Left lung (tissue), 10 donors: ENCODE results near the gene SLC19A1. TPM values are rescaled to one million over a fixed set of nuclear protein-coding genes. Genes with fewer than 3 reads are reported as not detected.

Source experiments
- ATAC-seq: fragments of 200-7000 bp; cut with Tn5 transposase; one replicate; pipeline ENCODE4 v1.9.1; 2020; ENCODE audit warnings: moderate library complexity
- DNase-seq, 4 donors: peaks; one replicate each; pipeline ENCODE4 v3.0.0-alpha.2; 2013 to 2020
- H3K27ac ChIP-seq, 2 donors: fragments of 200-600 bp; sonication (generic) in 1 of 2; one replicate each; pipeline versions ENCODE4 v1.5.0 to v1.8.0; 2020 to 2021
- H3K27me3 ChIP-seq, 2 donors: fragments of 200-600 bp; sonication (generic) in 1 of 2; one replicate each; pipeline versions ENCODE4 v1.5.0 to v1.8.0; 2020 to 2021
- H3K36me3 ChIP-seq, 2 donors: fragments of 200-600 bp; sonication (generic) in 1 of 2; one replicate each; pipeline versions ENCODE4 v1.5.0 to v1.8.0; 2020 to 2021
- H3K4me1 ChIP-seq, 2 donors: fragments of 200-600 bp; one replicate each; pipeline ENCODE4 v1.8.0; 2021
- H3K4me3 ChIP-seq, 2 donors: fragments of 200-600 bp; sonication (generic) in 1 of 2; one replicate each; pipeline versions ENCODE4 v1.5.0 to v1.8.0; 2020 to 2021; ENCODE audit warnings: mild to moderate bottlenecking in 1 of 2
- H3K9me3 ChIP-seq, 2 donors: fragments of 200-600 bp; sonication (generic) in 1 of 2; one replicate each; pipeline versions ENCODE4 v1.5.0 to v1.8.0; 2020 to 2021
- intact Hi-C, 2 donors: fragments of 100-400 bp; cut with DNase I; formaldehyde crosslinking; loops; one replicate each; pipeline versions ENCODE4 v1.11.2 to v1.14.2; 2022
- polyA plus RNA-seq, 6 donors: library from polyadenylated mRNA; unstranded; fragments of 120-200 nt; gene quantifications; one replicate each; pipeline ENCODE4 v1.2.1, GENCODE V29; 2013; ENCODE audit not compliant: insufficient read length in 6 of 6
- total RNA-seq, 2 donors: library from RNA; stranded (reverse); fragmentation: NEBNext Ultra II Directional; extraction: Animal tissue kit (Norgen Biotek cat#: 25700); gene quantifications; one replicate each; pipeline ENCODE4 v1.2.1, GENCODE V29; 2021
- TF ChIP-seq, protein P1 (sequence below), 2 donors: fragments of 200-600 bp; sonication (generic) in 1 of 2; IDR thresholded peaks; one replicate each; pipeline versions ENCODE4 v1.5.0 to v1.8.0; 2021; ENCODE audit warnings: antibody characterized with exemption in 2 of 2
- donor health status: DM: no; HTN: yes; CAD: no.
- donor health status: DM: no; HTN: no; CAD: no.

SLC19A1 gene
- total and polyA plus RNA-seq, 8 donors: 22.4 to 50.4 (median 27.2) TPM

DNA sequence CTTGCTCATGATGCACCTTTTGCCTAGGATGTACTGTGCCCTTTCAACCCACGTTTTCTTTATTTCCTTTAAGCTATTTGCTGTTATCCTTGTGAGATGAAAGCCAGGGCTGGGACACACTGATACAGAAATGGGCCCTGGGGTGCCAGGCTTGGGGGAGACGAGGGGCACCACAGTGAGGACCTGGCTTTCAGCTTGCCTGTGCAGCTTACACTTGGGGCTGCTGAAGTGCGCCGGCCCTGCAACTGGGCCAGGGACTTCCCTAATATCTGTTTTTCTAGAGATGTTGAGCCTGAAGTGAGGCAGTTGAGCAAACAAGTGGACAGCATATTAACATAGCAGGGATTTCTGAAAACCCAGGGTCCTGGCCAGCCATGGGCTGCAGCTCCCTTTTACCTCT lies 42.5 kb upstream of the SLC19A1 start:
- Histone ChIP-seq H3K9me3 (peaks cover 0 to 37% of the 10 kb centered on the region in 2 donors), H3K27ac (no peak overlapping the region), H3K27me3 (peaks cover 0 to 42% of the 10 kb centered on the region in 2 donors), H3K4me3 (no peak overlapping the region), H3K36me3 (no peaks in the 10 kb centered on the region), H3K4me1 (peaks cover 0 to 2% of the 10 kb centered on the region in 2 donors)
- intact Hi-C loops: no loop called here
- DNase-seq (peak in 1 of 4 donors; percentile 30), ATAC-seq (peak; percentile 75)
- TF ChIP-seq, protein P1, sequence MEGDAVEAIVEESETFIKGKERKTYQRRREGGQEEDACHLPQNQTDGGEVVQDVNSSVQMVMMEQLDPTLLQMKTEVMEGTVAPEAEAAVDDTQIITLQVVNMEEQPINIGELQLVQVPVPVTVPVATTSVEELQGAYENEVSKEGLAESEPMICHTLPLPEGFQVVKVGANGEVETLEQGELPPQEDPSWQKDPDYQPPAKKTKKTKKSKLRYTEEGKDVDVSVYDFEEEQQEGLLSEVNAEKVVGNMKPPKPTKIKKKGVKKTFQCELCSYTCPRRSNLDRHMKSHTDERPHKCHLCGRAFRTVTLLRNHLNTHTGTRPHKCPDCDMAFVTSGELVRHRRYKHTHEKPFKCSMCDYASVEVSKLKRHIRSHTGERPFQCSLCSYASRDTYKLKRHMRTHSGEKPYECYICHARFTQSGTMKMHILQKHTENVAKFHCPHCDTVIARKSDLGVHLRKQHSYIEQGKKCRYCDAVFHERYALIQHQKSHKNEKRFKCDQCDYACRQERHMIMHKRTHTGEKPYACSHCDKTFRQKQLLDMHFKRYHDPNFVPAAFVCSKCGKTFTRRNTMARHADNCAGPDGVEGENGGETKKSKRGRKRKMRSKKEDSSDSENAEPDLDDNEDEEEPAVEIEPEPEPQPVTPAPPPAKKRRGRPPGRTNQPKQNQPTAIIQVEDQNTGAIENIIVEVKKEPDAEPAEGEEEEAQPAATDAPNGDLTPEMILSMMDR (IDR thresholded peaks at IDR 0.05): no peak

DNA sequence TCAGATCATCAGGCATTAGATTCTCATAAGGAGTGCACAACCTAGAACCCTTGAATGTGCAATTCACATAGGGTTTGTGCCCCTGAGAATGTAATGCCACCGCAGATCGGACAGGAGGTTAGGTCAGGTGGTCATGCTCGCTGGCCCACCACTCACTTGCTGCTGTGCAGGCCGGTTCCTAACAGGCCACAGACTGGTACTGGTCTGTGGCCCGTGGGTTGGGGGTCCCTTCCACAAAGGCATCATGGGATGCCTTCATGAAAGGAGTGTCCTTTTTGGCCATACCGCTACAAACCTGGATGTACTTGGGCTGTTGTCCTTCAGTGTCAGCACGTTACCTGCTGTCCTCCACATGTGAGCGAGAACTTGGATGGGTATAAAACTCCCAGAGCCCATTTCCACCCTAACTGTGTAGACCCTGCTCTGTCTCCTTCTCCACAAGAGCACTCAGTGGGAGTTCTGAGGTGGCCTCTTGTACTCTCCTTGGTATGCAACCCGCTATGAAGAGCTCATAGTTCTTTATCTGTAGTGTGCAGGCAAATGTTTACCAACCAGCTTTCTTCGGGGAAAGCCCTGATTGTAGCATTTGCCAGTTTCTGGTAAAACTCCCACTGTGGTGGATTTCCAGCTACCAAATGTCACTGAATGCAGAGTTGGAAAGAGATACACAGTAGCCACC lies 41.7 kb upstream of the SLC19A1 start:
- peaks cover 0 to 37% of the 10 kb centered on the region in 2 donors for H3K9me3 ChIP-seq
- H3K27me3 ChIP-seq: peaks cover 0 to 37% of the 10 kb centered on the region in 2 donors
- intact Hi-C loops: no loop called here
- TF ChIP-seq, protein P1 (IDR thresholded peaks at IDR 0.05): no peak
- DNase-seq (peak in 1 of 4 donors; percentile 23), ATAC-seq (peak; percentile 83)
- H3K4me1 ChIP-seq: no peaks in the 10 kb centered on the region
- H3K36me3 ChIP-seq: no peaks in the 10 kb centered on the region
- H3K4me3 ChIP-seq: no peak overlapping the region
- H3K27ac ChIP-seq: no peak overlapping the region

DNA sequence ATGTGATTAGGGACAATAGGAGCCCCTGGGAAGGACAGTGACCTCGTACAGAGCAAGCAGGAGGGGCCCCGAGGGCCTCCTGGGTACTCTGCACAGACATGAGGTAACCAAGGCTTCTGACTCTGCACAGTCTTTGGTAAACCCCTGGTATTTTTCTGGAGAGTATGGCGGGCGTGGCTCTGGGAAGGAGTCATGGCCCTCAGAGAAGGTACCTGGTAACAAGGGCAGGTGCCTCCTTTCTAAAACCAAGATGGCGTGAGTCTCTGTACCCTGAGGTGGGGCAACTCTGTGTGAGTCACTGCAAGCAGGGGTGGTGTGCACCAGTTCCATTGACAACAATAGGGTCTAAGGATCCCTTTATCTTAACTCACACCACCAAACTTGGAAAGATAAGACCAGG lies 39.9 kb upstream of the SLC19A1 start:
- TF ChIP-seq, protein P1 (IDR thresholded peaks at IDR 0.05): no peak
- no peaks in the 10 kb centered on the region for H3K4me1 ChIP-seq
- peaks cover 0 to 22% of the 10 kb centered on the region in 2 donors for H3K27me3 ChIP-seq
- H3K4me3 ChIP-seq: no peak overlapping the region
- H3K36me3 ChIP-seq: no peaks in the 10 kb centered on the region
- DNase-seq: peak in 1 of 4 donors; percentile 9
- H3K27ac ChIP-seq: no peak overlapping the region
- no peak for ATAC-seq
- intact Hi-C loops: no loop called here
- peaks cover 0 to 32% of the 10 kb centered on the region in 2 donors for H3K9me3 ChIP-seq

DNA sequence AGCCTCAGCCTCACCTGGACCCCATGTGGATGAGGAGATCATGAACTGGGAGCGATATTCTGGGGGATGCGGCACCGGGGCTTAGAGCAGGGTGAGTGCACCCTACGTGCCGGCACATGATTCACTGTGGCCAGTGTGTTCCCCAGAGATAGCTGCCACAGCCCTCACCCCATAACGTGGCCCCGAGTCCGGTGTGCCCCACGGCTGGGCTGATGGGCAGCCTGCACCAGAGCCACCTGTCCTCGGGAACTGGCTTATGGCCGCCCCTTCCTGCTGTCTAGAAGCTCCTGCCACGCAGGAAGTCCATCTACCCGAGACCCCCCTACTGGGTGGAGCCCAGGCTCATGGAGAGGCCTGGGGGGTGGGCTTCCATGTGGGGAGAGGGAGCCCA lies 39.1 kb upstream of the SLC19A1 start:
- Histone ChIP-seq H3K27me3 (peaks cover 0 to 28% of the 10 kb centered on the region in 2 donors), H3K4me3 (no peak overlapping the region), H3K4me1 (no peaks in the 10 kb centered on the region), H3K9me3 (peaks cover 0 to 24% of the 10 kb centered on the region in 2 donors), H3K27ac (no peak overlapping the region), H3K36me3 (no peaks in the 10 kb centered on the region)
- intact Hi-C loops: no loop called here
- no peak for ATAC-seq
- TF ChIP-seq, protein P1 (IDR thresholded peaks at IDR 0.05): no peak
- peak in 1 of 4 donors; percentile 16 for DNase-seq

DNA sequence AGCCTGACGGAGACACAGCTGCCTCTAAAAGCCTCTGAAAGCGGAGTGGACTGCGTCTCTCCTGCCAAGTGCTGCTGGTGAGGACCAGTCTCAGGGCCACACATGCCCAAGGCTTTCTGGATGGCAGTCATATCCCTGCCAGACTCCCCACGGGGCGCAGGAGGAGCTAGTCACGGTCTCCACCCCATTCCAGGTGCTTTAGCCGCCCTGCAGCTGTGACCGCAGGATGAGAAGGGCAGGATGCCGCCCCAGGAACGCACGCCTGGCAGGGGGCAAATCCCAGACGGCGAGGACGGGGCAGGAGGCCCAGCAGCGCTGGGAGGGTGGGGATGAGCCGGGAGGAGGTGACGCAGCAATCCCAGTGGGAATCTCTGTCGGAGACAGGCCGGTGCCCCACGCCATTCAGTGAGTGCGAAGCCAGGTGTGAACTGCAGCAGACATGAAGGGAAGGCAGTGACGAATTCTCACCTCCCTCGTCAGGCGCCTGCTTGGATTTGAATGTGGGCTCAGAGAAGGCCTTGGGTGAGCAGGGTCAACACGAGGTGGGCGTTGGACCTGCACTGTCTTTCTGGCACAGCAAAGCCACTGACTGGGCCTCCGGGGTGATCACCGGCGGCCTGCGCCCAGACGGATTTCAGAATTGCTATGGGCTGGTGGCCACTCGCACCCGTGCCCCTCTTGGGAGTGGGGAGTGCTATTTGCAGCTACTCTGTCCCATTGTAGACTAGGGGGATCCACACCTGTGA lies 38.5 kb upstream of the SLC19A1 start:
- H3K27ac ChIP-seq: no peak overlapping the region
- H3K4me3 ChIP-seq: no peak overlapping the region
- ATAC-seq (no peak), DNase-seq (peak in 1 of 4 donors; percentile 22)
- TF ChIP-seq, protein P1 (IDR thresholded peaks at IDR 0.05): no peak
- intact Hi-C loops: no loop called here
- peaks cover 0 to 18% of the 10 kb centered on the region in 2 donors for H3K9me3 ChIP-seq
- H3K27me3 ChIP-seq: peaks cover 0 to 28% of the 10 kb centered on the region in 2 donors
- H3K4me1 ChIP-seq: no peaks in the 10 kb centered on the region
- no peaks in the 10 kb centered on the region for H3K36me3 ChIP-seq
